Measurements from ENCODE around the gene NARS2. TPM values are rescaled to one million over a fixed set of nuclear protein-coding genes. Genes with fewer than 3 reads are reported as not detected.
A peak's percentile ranks its signal among the peaks of the same experiment; 100 is the strongest.

The NARS2 gene
- total and polyA plus RNA-seq, 9 of the 15 experiments (the other 6 are each of a cell fraction or from before 2014, with no cell fraction given): 26.8 to 48.0 (median 34.2) TPM

DNA sequence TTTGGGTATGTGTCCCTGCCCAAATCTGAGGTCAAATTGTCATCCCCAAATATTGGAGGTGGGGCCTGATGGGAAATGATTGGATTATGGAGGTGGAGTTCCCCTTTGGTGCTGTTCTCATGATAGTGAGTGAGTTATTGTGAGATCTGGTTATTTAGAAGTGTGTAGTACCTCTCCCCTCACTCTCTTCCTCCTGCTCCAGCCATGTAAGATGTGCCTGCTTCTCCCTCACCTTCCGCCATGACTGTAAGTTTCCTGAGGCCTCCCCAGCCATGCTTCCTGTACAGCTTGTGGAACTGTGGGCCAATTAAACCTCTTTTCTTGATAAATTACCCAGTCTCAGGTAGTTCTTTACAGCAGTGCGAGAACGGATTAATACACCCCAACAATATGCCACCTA is 166.0 kb downstream of the NARS2 start (continued):
- TF ChIP-seq CBX3 (IDR thresholded peaks at IDR 0.05; ENCODE audit: borderline replicate concordance in 1 of 2, low read length in 2 of 2) (peak in 1 of 2 experiments; percentile 28; a peak in 1 of 3 replicates), STAT5B (CRISPR knock-in tag; IDR thresholded peaks at IDR 0.05) (no peak), TRIM28 (IDR thresholded peaks at IDR 0.05) (0 out of 2 replicates have a peak, but pooled peaks have one; percentile 24), BRF2 (IDR thresholded peaks at IDR 0.05; ENCODE audit: borderline replicate concordance, insufficient read depth, insufficient read length) (no peak), ZNF766 (CRISPR knock-in tag; conservative IDR thresholded peaks at IDR 0.05) (peak; percentile 61; the same call in 1 of the 2 replicates), ZNF274 (IDR thresholded peaks at IDR 0.05; ENCODE audit: borderline replicate concordance, low read depth, low read length) (no peak), ZNF785 (CRISPR knock-in tag; IDR thresholded peaks at IDR 0.05) (no peak), NCOA1 (IDR thresholded peaks at IDR 0.05; ENCODE audit: low read depth) (no peak), ZNF609 (CRISPR knock-in tag; IDR thresholded peaks at IDR 0.05; ENCODE audit: borderline replicate concordance) (no peak), DDX20 (tag; IDR thresholded peaks at IDR 0.05; ENCODE audit: low read depth) (no peak), EZH2 (IDR thresholded peaks at IDR 0.05; ENCODE audit: borderline replicate concordance, low read depth, low read length) (no peak), ZNF224 (CRISPR knock-in tag; IDR thresholded peaks at IDR 0.05) (no peak), PREB (CRISPR knock-in tag; IDR thresholded peaks at IDR 0.05) (no peak), GATA2 (CRISPR knock-in tag; IDR thresholded peaks at IDR 0.05) (no peak), CAMTA2 (CRISPR knock-in tag; conservative IDR thresholded peaks at IDR 0.05) (no peak), NELFE (IDR thresholded peaks at IDR 0.05; ENCODE audit: insufficient read depth, insufficient read length) (no peak), ZNF436 (CRISPR knock-in tag; IDR thresholded peaks at IDR 0.05) (no peak), DNMT1 (IDR thresholded peaks at IDR 0.05) (no peak), NCOA6 (IDR thresholded peaks at IDR 0.05) (no peak), BRD9 (IDR thresholded peaks at IDR 0.05; ENCODE audit: low read depth, partially characterized antibody) (no peak), TRIM24 (IDR thresholded peaks at IDR 0.05) (peak in 1 of 2 experiments; percentile 60; a peak in 1 of 4 replicates), NFE2 (IDR thresholded peaks at IDR 0.05; ENCODE audit: low read depth) (no peak), HDAC6 (IDR thresholded peaks at IDR 0.05; ENCODE audit: low read depth, low read length) (no peak)
- TF ChIP-seq, protein P1, sequence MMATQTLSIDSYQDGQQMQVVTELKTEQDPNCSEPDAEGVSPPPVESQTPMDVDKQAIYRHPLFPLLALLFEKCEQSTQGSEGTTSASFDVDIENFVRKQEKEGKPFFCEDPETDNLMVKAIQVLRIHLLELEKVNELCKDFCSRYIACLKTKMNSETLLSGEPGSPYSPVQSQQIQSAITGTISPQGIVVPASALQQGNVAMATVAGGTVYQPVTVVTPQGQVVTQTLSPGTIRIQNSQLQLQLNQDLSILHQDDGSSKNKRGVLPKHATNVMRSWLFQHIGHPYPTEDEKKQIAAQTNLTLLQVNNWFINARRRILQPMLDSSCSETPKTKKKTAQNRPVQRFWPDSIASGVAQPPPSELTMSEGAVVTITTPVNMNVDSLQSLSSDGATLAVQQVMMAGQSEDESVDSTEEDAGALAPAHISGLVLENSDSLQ (IDR thresholded peaks at IDR 0.05): no peak

Data from K562 (cell line).